Osteoblast (primary cell): ENCODE measurements around the gene SLC5A5. TPM values are rescaled to one million over a fixed set of nuclear protein-coding genes. Genes with fewer than 3 reads are reported as not detected.
A peak's percentile ranks its signal among the peaks of the same experiment; 100 is the strongest.

Experiments used
- DNase-seq: peaks from one replicate; pipeline ENCODE4 v3.0.0; 2011; ENCODE audit warnings: low spot score, mixed read lengths; ENCODE audit not compliant: insufficient read length; ENCODE audit errors: missing footprints
- H2AFZ ChIP-seq: 2 replicates; pipeline ENCODE4 v1.6.0; 2011; ENCODE audit warnings: mild to moderate bottlenecking, low read length
- H3K27ac ChIP-seq: 2 replicates; pipeline ENCODE4 v1.5.1; 2011; ENCODE audit warnings: mild to moderate bottlenecking, low read depth, low read length, moderate library complexity
- H3K27me3 ChIP-seq: 2 replicates; pipeline ENCODE4 v1.6.0; 2012; ENCODE audit warnings: mild to moderate bottlenecking, control low read depth, inconsistent platforms, low read length, moderate library complexity; ENCODE audit not compliant: insufficient read depth
- H3K36me3 ChIP-seq: 2 replicates; pipeline ENCODE4 v1.5.1; 2011; ENCODE audit warnings: mild to moderate bottlenecking, low read length, control low read depth, moderate library complexity; ENCODE audit not compliant: insufficient read depth
- H3K4me1 ChIP-seq: 2 replicates; pipeline ENCODE4 v1.5.1; 2011; ENCODE audit warnings: mild to moderate bottlenecking, low read length, control low read depth, moderate library complexity; ENCODE audit not compliant: insufficient read depth
- H3K4me2 ChIP-seq: 2 replicates; pipeline ENCODE4 v1.6.0; 2011; ENCODE audit warnings: mild to moderate bottlenecking, low read length; ENCODE audit not compliant: insufficient read depth
- H3K4me3 ChIP-seq: fragments of 200-600 bp; sonication (generic); 3 replicates; pipeline ENCODE4 v1.5.1; 2012; ENCODE audit warnings: mild to moderate bottlenecking, low read length, inconsistent platforms; ENCODE audit not compliant: insufficient read depth
- H3K79me2 ChIP-seq: 2 replicates; pipeline ENCODE4 v1.6.0; 2012; ENCODE audit warnings: mild to moderate bottlenecking, low read length, control low read depth, inconsistent platforms; ENCODE audit not compliant: insufficient read depth
- H3K9me3 ChIP-seq: 2 replicates; pipeline ENCODE4 v1.5.1; 2011; ENCODE audit warnings: low read depth, low read length, control low read depth
- H4K20me1 ChIP-seq: 2 replicates; pipeline ENCODE4 v1.6.0; 2012; ENCODE audit warnings: mild to moderate bottlenecking, low read length, control low read depth; ENCODE audit not compliant: insufficient read depth
- CTCF ChIP-seq: IDR thresholded peaks from 2 replicates; pipeline ENCODE4 v1.5.1; 2011; ENCODE audit warnings: mild to moderate bottlenecking, low read depth, low read length, moderate library complexity; ENCODE audit errors: extremely low read depth
- total RNA-seq: library from RNA; depleted of rRNA; stranded (reverse); fragments of >200 nt; gene quantifications from 2 replicates; pipeline ENCODE4 v1.2.3, GENCODE V29; 2012

SLC5A5 gene
- total RNA-seq, 1 donor, result under 0.01 TPM

GRCh38 chr19:17931532-17932191 is 59.9 kb downstream of the SLC5A5 start:
- Histone ChIP-seq H3K4me3 (peak overlapping the region; percentile 95), H3K27me3 (no peaks in the 10 kb centered on the region), H3K36me3 (no peaks in the 10 kb centered on the region), H3K27ac (no peak overlapping the region), H3K9me3 (no peaks in the 10 kb centered on the region), H2AFZ (peak overlapping the region; percentile 99), H3K4me2 (peak overlapping the region; percentile 90), H4K20me1 (no peaks in the 10 kb centered on the region), H3K4me1 (peaks cover 16% of the 10 kb centered on the region), H3K79me2 (peaks cover 17% of the 10 kb centered on the region)
- peak; percentile 34 for DNase-seq
- TF ChIP-seq CTCF, result no peak

- H3K27ac ChIP-seq, result peak within 1 kb of the TSS; percentile 98
- H3K79me2 ChIP-seq, result peaks cover 17% of the 10 kb centered on the region
- peaks cover 16% of the 10 kb centered on the region for H3K4me1 ChIP-seq
- DNase-seq, result peak; percentile 99
- peak within 1 kb of the TSS; percentile 99 for H2AFZ ChIP-seq
- H3K36me3 ChIP-seq, result no peaks in the 10 kb centered on the region
- H3K27me3 ChIP-seq, result no peaks in the 10 kb centered on the region
- H3K4me2 ChIP-seq, result peak within 1 kb of the TSS; percentile 90
- no peaks in the 10 kb centered on the region for H4K20me1 ChIP-seq
- TF ChIP-seq CTCF, result peak; percentile 92
- no peaks in the 10 kb centered on the region for H3K9me3 ChIP-seq
- peak within 1 kb of the TSS; percentile 95 for H3K4me3 ChIP-seq
Measured at GRCh38 chr19:17932485-17933338, 61.0 kb downstream of the SLC5A5 start, which contains the start of gene CCDC124. Gene CCDC124, plus strand, starts transcription at chr19:17933015. Its CDS starts 3,406 bp downstream, at chr19:17936421.

- H4K20me1 ChIP-seq, result peaks cover 3% of the 10 kb centered on the region
- H3K79me2 ChIP-seq, result peaks cover 17% of the 10 kb centered on the region
- no peaks in the 10 kb centered on the region for H3K27me3 ChIP-seq
- H3K27ac ChIP-seq, result peak overlapping the region; percentile 98
- H3K4me1 ChIP-seq, result peaks cover 20% of the 10 kb centered on the region
- peak overlapping the region; percentile 90 for H3K4me2 ChIP-seq
- no peaks in the 10 kb centered on the region for H3K9me3 ChIP-seq
- H3K4me3 ChIP-seq, result peak overlapping the region; percentile 95
- H3K36me3 ChIP-seq, result no peaks in the 10 kb centered on the region
- TF ChIP-seq CTCF, result no peak
- DNase-seq, result peak; percentile 76
- H2AFZ ChIP-seq, result peak overlapping the region; percentile 99
Measured at GRCh38 chr19:17933414-17934129, 61.8 kb downstream of the SLC5A5 start.
